IPS-18a (cell line): ENCODE results near the gene FTO.

ENCODE experiments used
- H3K27ac ChIP-seq: one replicate; pipeline ENCODE4 v1.5.1; 2013; ENCODE audit warnings: low read length
- H3K27me3 ChIP-seq: one replicate; pipeline ENCODE4 v1.6.1; 2013; ENCODE audit warnings: mild to moderate bottlenecking, low read length; ENCODE audit not compliant: control insufficient read depth, insufficient read depth
- H3K36me3 ChIP-seq: one replicate; pipeline ENCODE4 v1.6.1; 2013; ENCODE audit warnings: low read depth, low read length; ENCODE audit not compliant: control insufficient read depth
- H3K4me1 ChIP-seq: one replicate; pipeline ENCODE4 v1.6.1; 2013; ENCODE audit warnings: low read depth, low read length; ENCODE audit not compliant: control insufficient read depth
- H3K4me3 ChIP-seq: one replicate; pipeline ENCODE4 v1.5.1; 2013; ENCODE audit warnings: low read length
- H3K9ac ChIP-seq: one replicate; pipeline ENCODE4 v1.6.1; 2013; ENCODE audit warnings: mild to moderate bottlenecking, low read length, moderate library complexity
- H3K9me3 ChIP-seq: one replicate; pipeline ENCODE4 v1.6.1; 2013; ENCODE audit warnings: low read depth, low read length; ENCODE audit not compliant: control insufficient read depth

The FTO gene

GRCh38 chr16:53703590-53704444 is at the start of gene FTO, which contains the start of gene RPGRIP1L:
Gene FTO (plus strand): TSS chr16:53704156.
Gene RPGRIP1L (minus strand): TSS chr16:53703859. CDS start chr16:53700723, 3,136 bp downstream.
- no peaks in the 10 kb centered on the region for H3K27me3 ChIP-seq
- peak within 1 kb of the TSS; percentile 96 for H3K4me3 ChIP-seq
- H3K36me3 ChIP-seq, result no peaks in the 10 kb centered on the region
- H3K9ac ChIP-seq, result peak within 1 kb of the TSS; percentile 73
- H3K4me1 ChIP-seq, result peaks cover 4% of the 10 kb centered on the region
- H3K9me3 ChIP-seq, result no peaks in the 10 kb centered on the region
- peak within 1 kb of the TSS; percentile 30 for H3K27ac ChIP-seq

- H3K27ac ChIP-seq, result no peak overlapping the region
- H3K4me1 ChIP-seq, result peaks cover 7% of the 10 kb centered on the region
- H3K27me3 ChIP-seq, result no peaks in the 10 kb centered on the region
- H3K9me3 ChIP-seq, result no peaks in the 10 kb centered on the region
- H3K36me3 ChIP-seq, result peaks cover 8% of the 10 kb centered on the region
- no peak overlapping the region for H3K4me3 ChIP-seq
- no peak overlapping the region for H3K9ac ChIP-seq
Measured at GRCh38 chr16:53654946-53655345, 49.0 kb upstream of the FTO start.

- Histone ChIP-seq H3K36me3 (no peaks in the 10 kb centered on the region), H3K27ac (no peak overlapping the region), H3K4me3 (no peak overlapping the region), H3K9me3 (no peaks in the 10 kb centered on the region), H3K4me1 (no peaks in the 10 kb centered on the region), H3K9ac (no peak overlapping the region), H3K27me3 (no peaks in the 10 kb centered on the region)
Measured at GRCh38 chr16:53662072-53662471, 41.9 kb upstream of the FTO start.

GRCh38 chr16:53664724-53665345 is 39.1 kb upstream of the FTO start:
- no peak overlapping the region for H3K4me3 ChIP-seq
- H3K27ac ChIP-seq, result no peak overlapping the region

GRCh38 chr16:53666786-53667415 is 37.1 kb upstream of the FTO start:
- Histone ChIP-seq H3K36me3 (no peaks in the 10 kb centered on the region), H3K9me3 (no peaks in the 10 kb centered on the region), H3K27ac (no peak overlapping the region), H3K27me3 (no peaks in the 10 kb centered on the region), H3K4me1 (no peaks in the 10 kb centered on the region), H3K4me3 (no peak overlapping the region), H3K9ac (no peak overlapping the region)

More at GRCh38 chr16:53664724-53665345, 39.1 kb upstream of the FTO start:
- Histone ChIP-seq H3K36me3 (no peaks in the 10 kb centered on the region), H3K4me1 (no peaks in the 10 kb centered on the region), H3K9me3 (no peaks in the 10 kb centered on the region), H3K27me3 (no peaks in the 10 kb centered on the region), H3K9ac (no peak overlapping the region)

GRCh38 chr16:53668869-53669268 is 35.1 kb upstream of the FTO start:
- Histone ChIP-seq H3K9me3 (no peaks in the 10 kb centered on the region), H3K36me3 (no peaks in the 10 kb centered on the region), H3K4me1 (no peaks in the 10 kb centered on the region), H3K27me3 (no peaks in the 10 kb centered on the region), H3K4me3 (no peak overlapping the region), H3K27ac (no peak overlapping the region), H3K9ac (no peak overlapping the region)

GRCh38 chr16:53672461-53672860 is 31.5 kb upstream of the FTO start:
- Histone ChIP-seq H3K4me1 (no peaks in the 10 kb centered on the region), H3K4me3 (no peak overlapping the region), H3K9me3 (no peaks in the 10 kb centered on the region), H3K36me3 (no peaks in the 10 kb centered on the region), H3K27ac (no peak overlapping the region), H3K27me3 (no peaks in the 10 kb centered on the region), H3K9ac (no peak overlapping the region)

- no peaks in the 10 kb centered on the region for H3K4me1 ChIP-seq
- no peaks in the 10 kb centered on the region for H3K27me3 ChIP-seq
- no peaks in the 10 kb centered on the region for H3K36me3 ChIP-seq
- H3K27ac ChIP-seq, result no peak overlapping the region
- H3K9ac ChIP-seq, result no peak overlapping the region
- H3K9me3 ChIP-seq, result no peaks in the 10 kb centered on the region
- no peak overlapping the region for H3K4me3 ChIP-seq
Measured at GRCh38 chr16:53673189-53673588, 30.8 kb upstream of the FTO start.

GRCh38 chr16:53678155-53678554 is 25.8 kb upstream of the FTO start:
- Histone ChIP-seq H3K27me3 (no peaks in the 10 kb centered on the region), H3K4me3 (no peak overlapping the region)

GRCh38 chr16:53678756-53679343 is 25.1 kb upstream of the FTO start:
- H3K4me1 ChIP-seq, result no peaks in the 10 kb centered on the region

More at GRCh38 chr16:53678155-53678554, 25.8 kb upstream of the FTO start:
- H3K36me3 ChIP-seq, result no peaks in the 10 kb centered on the region
- no peak overlapping the region for H3K27ac ChIP-seq
- no peak overlapping the region for H3K9ac ChIP-seq
- no peaks in the 10 kb centered on the region for H3K4me1 ChIP-seq
- no peaks in the 10 kb centered on the region for H3K9me3 ChIP-seq

GRCh38 chr16:53680756-53681155 is 23.2 kb upstream of the FTO start:
- Histone ChIP-seq H3K27ac (no peak overlapping the region), H3K27me3 (no peaks in the 10 kb centered on the region), H3K9me3 (no peaks in the 10 kb centered on the region), H3K9ac (no peak overlapping the region), H3K36me3 (peaks cover 3% of the 10 kb centered on the region), H3K4me3 (no peak overlapping the region), H3K4me1 (no peaks in the 10 kb centered on the region)

More at GRCh38 chr16:53678756-53679343, 25.1 kb upstream of the FTO start:
- H3K27ac ChIP-seq, result no peak overlapping the region
- no peaks in the 10 kb centered on the region for H3K9me3 ChIP-seq
- H3K4me3 ChIP-seq, result no peak overlapping the region
- H3K36me3 ChIP-seq, result no peaks in the 10 kb centered on the region
- H3K9ac ChIP-seq, result no peak overlapping the region
- H3K27me3 ChIP-seq, result no peaks in the 10 kb centered on the region
